Stimulated activated naive B cell treated with anti-CD40 and anti-IgM and Interleukin-4, amounts not matched to agents 10 μg/mL and 1 μg/mL and 100 μg/mL, for 72 hours (primary cell): Measurements from ENCODE around the gene SDC3.
A peak's percentile ranks its signal among the peaks of the same experiment; 100 is the strongest.
"Not testable (repeated sequence)": the region's sequence is repeated elsewhere in the genome, so short reads cannot be mapped to it uniquely, and the experiment has no call there.

Source experiments
- ATAC-seq, 2 donors: fragments of 150-1000 bp; cut with Tn5 transposase; replicated peaks; 2 replicates each; pipeline ENCODE4 v1.10.0; 2021; ENCODE audit warnings: moderate library complexity in 1 of 2
- DNase-seq: peaks from one replicate; pipeline ENCODE4 v3.0.0; 2021
- H3K27ac Mint-ChIP-seq: one replicate; pipeline ENCODE4 v1.8.0; 2022; ENCODE audit warnings: mild to moderate bottlenecking, mixed read lengths
- H3K27me3 Mint-ChIP-seq, 2 donors: one replicate each; pipeline ENCODE4 v1.8.0; 2022; ENCODE audit warnings: mixed read lengths in 2 of 2
- H3K36me3 Mint-ChIP-seq, 2 donors: one replicate each; pipeline ENCODE4 v1.8.0; 2022; ENCODE audit warnings: mixed read lengths in 2 of 2, mild to moderate bottlenecking in 1 of 2
- H3K4me1 Mint-ChIP-seq, 2 donors: one replicate each; pipeline ENCODE4 v1.8.0; 2022; ENCODE audit warnings: mixed read lengths in 2 of 2, mild to moderate bottlenecking in 1 of 2
- H3K4me3 Mint-ChIP-seq, 2 donors: one replicate each; pipeline ENCODE4 v1.8.0; 2022; ENCODE audit warnings: mild to moderate bottlenecking in 2 of 2, mixed read lengths in 2 of 2, moderate library complexity in 1 of 2
- H3K9me3 Mint-ChIP-seq, 2 donors: one replicate each; pipeline ENCODE4 v1.8.0; 2022; ENCODE audit warnings: mixed read lengths in 2 of 2, mild to moderate bottlenecking in 1 of 2

The SDC3 gene

DNA sequence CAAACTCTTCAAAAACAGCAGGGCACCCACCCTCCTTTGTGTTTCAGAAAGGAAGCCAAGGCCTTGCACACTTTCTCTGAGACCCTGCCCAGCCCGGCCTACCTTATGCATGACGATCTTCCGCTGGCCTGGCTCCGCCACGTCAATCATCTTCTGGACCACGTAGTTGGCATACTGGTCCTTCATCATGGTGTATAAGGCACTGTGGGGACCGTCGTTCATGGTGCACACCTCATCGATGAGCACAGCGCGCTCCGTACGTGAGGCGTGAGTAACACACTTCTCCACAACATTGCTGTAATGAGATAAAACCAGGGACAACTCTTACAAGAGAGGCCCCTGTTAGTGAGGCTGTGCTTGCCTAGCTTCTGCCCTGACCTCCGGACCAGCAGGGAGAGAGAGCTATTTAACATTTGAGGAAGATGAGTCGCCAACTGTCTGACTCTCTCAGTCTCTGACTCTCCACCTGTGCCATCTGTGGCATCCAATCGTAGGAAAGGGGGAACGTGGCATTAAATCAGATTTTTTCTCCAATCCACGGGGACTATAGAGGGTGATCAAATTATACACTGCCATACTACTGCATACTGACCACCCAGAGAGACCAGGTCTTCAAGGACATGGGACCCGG is 28.1 kb upstream of the SDC3 start:
- no peak overlapping the region for H3K4me3 Mint-ChIP-seq
- no peaks in the 10 kb centered on the region for H3K27me3 Mint-ChIP-seq
- no peak for DNase-seq
- peak overlapping the region; percentile 47 for H3K27ac Mint-ChIP-seq
- peaks cover 21 to 36% of the 10 kb centered on the region in 2 donors for H3K4me1 Mint-ChIP-seq
- no peak for ATAC-seq
- H3K36me3 Mint-ChIP-seq: peaks cover 40 to 58% of the 10 kb centered on the region in 2 donors
- H3K9me3 Mint-ChIP-seq: no peaks in the 10 kb centered on the region

DNA sequence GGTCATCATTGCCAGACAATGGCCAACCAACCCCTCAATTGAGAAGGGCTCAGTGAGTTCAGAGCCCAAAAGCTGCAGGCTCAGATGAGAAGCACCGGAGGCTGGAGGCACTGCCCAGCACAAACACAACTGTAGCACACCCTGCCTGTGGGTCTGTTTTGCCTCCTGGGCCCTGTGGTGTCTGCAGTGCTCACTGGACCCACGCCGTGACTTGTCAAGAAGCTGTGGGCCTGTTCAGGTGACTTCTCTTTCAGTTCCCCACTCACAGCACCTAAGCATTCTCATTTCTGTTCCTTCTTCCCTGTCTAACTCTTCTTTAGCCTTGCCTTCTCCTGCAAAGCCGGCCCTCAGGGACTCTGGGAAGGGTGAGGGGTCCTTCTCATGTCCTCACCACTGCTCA is 27.2 kb upstream of the SDC3 start:
- not testable (repeated sequence) for DNase-seq, H3K27ac Mint-ChIP-seq, H3K9me3 Mint-ChIP-seq, H3K4me3 Mint-ChIP-seq, H3K27me3 Mint-ChIP-seq
- H3K4me1 Mint-ChIP-seq: peaks cover 21 to 36% of the 10 kb centered on the region in 2 donors
- peaks cover 44 to 62% of the 10 kb centered on the region in 2 donors for H3K36me3 Mint-ChIP-seq
- peak; percentile 68 to 79 for ATAC-seq

DNA sequence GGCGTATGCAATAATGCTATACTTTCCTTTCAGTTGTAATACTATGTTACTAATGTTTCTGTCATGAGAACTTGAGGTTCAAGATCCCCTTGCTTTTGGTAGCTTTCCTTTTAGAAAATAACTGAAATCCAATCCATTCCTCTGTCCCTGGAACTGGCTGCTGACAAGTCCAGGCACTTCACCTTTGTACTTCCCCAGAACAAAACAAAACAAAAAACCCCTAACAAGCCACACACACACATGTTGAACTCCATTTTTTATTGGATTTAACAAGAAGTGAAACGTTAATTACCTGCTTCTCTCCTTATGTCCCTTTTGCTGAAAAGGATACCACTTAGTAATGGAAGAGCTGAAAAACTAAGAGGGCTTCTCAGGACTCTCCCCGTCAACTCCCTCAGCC is 26.1 kb upstream of the SDC3 start:
- Mint-ChIP-seq H3K36me3 (peaks cover 46 to 59% of the 10 kb centered on the region in 2 donors), H3K4me3 (peak overlapping the region in 1 of 2 donors; percentile 10)

DNA sequence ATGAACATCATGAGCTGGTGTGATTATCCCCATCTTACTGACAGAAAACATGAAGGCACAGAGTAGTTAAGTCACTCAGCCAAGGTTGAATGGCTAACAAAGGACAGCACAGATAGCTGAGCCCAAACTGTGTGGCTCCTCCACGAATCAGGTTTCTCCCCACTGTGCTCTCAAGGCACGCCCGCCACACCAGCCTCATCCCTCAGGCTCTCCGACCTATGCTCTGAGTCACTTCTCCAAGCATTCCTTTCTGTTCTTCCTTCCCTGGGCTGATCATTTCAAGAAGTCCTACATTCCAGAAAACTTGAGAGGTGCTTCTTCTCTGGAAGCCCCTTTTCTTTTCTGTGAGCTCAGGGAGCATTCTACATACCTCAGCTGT is 25.3 kb upstream of the SDC3 start:
- peak overlapping the region; percentile 81 for H3K27ac Mint-ChIP-seq
- H3K36me3 Mint-ChIP-seq: peaks cover 39 to 51% of the 10 kb centered on the region in 2 donors
- no peaks in the 10 kb centered on the region for H3K9me3 Mint-ChIP-seq
- no peak overlapping the region for H3K4me3 Mint-ChIP-seq
- H3K27me3 Mint-ChIP-seq: no peaks in the 10 kb centered on the region
- peaks cover 24 to 36% of the 10 kb centered on the region in 2 donors for H3K4me1 Mint-ChIP-seq
- ATAC-seq: no peak
- DNase-seq: no peak

More for the DNA sequence above, 26.1 kb upstream of the SDC3 start:
- Mint-ChIP-seq H3K4me1 (peaks cover 24 to 36% of the 10 kb centered on the region in 2 donors), H3K27ac (peak overlapping the region; percentile 37), H3K27me3 (no peaks in the 10 kb centered on the region), H3K9me3 (no peaks in the 10 kb centered on the region)
- ATAC-seq (no peak), DNase-seq (no peak)

DNA sequence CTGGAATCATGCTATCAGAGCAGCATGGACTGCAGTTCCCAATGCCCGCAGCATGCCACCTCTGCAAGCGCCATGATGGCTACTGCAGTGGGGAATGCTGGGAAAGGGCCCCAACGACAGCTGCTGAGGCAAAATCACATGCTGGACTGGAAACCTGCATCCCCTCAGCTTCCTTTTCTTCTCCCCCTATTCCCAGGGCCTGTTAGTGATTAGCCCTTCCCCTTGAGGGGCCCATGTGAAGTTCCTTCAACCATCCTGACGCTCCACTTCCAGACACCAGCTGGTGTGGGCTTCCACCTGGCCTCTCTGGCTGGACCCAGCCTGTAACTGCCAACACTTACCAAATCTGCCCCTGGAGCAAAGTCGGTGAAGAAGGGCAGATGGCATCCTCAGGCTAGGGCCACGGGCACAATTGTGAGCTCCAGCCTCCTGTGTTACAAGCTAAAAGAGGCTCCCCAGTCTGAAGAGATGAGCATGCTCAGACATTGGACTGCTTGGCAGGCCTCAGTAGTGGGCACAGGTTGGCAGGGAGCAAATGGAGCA is 22.1 kb upstream of the SDC3 start:
- peaks cover 24 to 36% of the 10 kb centered on the region in 2 donors for H3K36me3 Mint-ChIP-seq
- H3K27ac Mint-ChIP-seq: peak overlapping the region; percentile 68

DNA sequence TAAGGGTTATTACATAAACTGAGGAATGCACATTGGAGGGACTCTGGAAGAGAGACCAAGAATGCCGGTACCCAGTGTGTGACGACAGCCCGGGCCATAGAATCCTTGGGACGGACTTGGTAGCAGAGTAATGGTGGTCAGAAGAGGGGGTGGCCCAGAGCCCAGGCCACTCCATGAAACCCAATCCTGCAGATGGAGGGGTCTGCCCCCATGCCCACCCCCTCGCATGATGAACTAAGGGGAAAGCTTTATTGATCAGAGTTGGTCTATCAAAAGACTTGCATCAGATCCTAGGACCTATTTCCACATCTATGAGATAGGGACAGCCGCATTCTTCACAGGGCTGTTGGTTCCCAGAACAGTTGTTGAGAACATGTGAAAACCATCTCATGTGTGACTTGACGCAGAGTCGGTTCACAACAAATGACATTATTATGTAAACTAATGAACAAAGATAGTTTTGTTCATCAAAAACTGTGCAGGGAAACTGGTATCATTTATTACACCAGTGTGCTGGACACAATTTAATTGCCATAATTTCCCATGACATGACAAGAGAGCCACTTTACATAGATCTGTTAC is 21.5 kb upstream of the SDC3 start:
- H3K9me3 Mint-ChIP-seq: no peaks in the 10 kb centered on the region
- ATAC-seq (peak; percentile 11 to 26), DNase-seq (no peak)
- H3K27ac Mint-ChIP-seq: peak overlapping the region; percentile 84
- H3K36me3 Mint-ChIP-seq: peaks cover 20 to 30% of the 10 kb centered on the region in 2 donors
- H3K27me3 Mint-ChIP-seq: no peaks in the 10 kb centered on the region
- H3K4me1 Mint-ChIP-seq: peaks cover 11 to 20% of the 10 kb centered on the region in 2 donors
- no peak overlapping the region for H3K4me3 Mint-ChIP-seq

More for the DNA sequence above, 22.1 kb upstream of the SDC3 start:
- H3K27me3 Mint-ChIP-seq: no peaks in the 10 kb centered on the region
- peaks cover 15 to 24% of the 10 kb centered on the region in 2 donors for H3K4me1 Mint-ChIP-seq
- H3K4me3 Mint-ChIP-seq: no peak overlapping the region
- H3K9me3 Mint-ChIP-seq: no peaks in the 10 kb centered on the region
- ATAC-seq: no peak
- no peak for DNase-seq

DNA sequence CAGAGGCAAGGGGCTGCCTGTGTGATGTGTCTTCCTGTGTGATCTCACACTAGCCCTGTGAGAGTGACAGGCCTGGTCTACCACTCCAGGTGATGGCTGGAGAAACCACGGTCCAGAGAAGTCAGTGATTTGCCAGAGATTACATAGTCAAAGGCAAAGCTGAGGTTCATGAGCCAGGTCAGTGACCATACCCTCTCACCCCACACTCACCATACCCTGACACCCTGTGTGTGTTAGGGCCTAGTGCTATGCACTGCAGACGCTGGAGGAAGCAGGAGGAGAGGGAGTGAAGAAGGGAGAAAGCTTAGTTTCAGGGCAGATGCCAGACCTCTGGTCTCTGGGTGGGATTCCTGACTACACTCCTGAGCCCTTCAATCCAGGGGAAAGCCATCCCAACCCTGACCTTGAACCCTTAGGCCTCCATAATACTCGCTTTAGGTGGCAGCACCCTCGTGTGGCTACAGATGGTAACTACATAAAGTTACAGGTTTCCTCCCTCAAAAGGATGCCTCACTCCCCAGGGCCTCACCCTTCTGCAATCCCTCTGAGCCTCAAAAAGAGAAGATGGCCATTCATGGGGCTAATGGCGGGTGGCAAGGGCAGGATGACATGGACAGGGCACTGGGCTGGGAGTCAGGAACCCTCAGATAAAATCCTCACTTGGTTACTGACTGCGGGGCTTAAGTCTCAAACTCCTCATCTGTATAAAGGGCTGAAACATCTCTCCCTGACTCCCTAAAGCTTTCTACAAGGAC is 20.8 kb upstream of the SDC3 start:
- no peak overlapping the region for H3K4me3 Mint-ChIP-seq
- peak; percentile 74 to 77 for ATAC-seq

DNA sequence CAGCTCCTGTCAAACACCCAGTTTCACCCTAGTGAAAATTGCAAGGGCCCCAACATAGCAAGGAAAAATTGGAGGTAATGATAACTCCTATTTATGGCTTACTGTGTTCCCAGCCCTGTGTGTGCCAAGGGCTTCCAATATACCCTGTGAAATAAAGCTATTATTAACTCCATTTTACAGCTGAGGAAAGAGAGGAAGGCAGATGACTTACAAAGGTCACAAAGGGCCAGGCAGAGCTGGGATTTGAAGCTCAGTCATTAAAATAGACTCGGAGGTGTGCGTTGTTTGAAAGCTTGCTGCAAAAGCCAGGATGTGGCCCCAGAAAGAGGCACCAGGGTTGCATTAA is 20.2 kb upstream of the SDC3 start:
- Mint-ChIP-seq H3K27me3 (no peaks in the 10 kb centered on the region), H3K4me1 (peaks cover 2 to 8% of the 10 kb centered on the region in 2 donors), H3K9me3 (no peaks in the 10 kb centered on the region), H3K27ac (no peak overlapping the region), H3K36me3 (peaks cover 8 to 18% of the 10 kb centered on the region in 2 donors), H3K4me3 (no peak overlapping the region)
- DNase-seq: no peak
- ATAC-seq: no peak

More for the DNA sequence above, 20.8 kb upstream of the SDC3 start:
- Mint-ChIP-seq H3K36me3 (peaks cover 14 to 23% of the 10 kb centered on the region in 2 donors), H3K27me3 (no peaks in the 10 kb centered on the region), H3K4me1 (peaks cover 5 to 13% of the 10 kb centered on the region in 2 donors), H3K9me3 (no peaks in the 10 kb centered on the region), H3K27ac (peak overlapping the region; percentile 84)
- peak; percentile 38 for DNase-seq

DNA sequence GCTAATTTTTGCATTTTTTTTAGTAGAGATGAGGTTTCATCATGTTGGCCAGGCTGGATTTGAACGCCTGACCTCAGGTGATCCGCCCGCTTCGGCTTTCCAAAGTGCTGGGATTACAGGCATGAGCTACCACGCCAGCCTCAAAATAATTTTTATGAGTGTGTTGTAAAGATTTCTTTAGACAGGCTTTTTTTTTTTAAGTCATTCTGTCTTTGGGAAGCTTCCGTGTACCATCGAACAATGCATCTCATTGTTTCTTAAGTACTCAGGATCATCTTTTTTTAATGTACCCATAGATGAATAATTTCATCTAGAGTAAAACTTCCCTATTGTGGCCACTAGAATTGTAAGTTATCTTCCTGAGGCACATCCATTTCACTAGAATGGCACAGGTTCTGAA is 19.6 kb upstream of the SDC3 start:
- Mint-ChIP-seq H3K4me3 (no peak overlapping the region), H3K27me3 (no peaks in the 10 kb centered on the region), H3K36me3 (peaks cover 8 to 12% of the 10 kb centered on the region in 2 donors), H3K27ac (no peak overlapping the region), H3K9me3 (no peaks in the 10 kb centered on the region), H3K4me1 (peaks cover 2 to 3% of the 10 kb centered on the region in 2 donors)
- DNase-seq (no peak), ATAC-seq (no peak)

DNA sequence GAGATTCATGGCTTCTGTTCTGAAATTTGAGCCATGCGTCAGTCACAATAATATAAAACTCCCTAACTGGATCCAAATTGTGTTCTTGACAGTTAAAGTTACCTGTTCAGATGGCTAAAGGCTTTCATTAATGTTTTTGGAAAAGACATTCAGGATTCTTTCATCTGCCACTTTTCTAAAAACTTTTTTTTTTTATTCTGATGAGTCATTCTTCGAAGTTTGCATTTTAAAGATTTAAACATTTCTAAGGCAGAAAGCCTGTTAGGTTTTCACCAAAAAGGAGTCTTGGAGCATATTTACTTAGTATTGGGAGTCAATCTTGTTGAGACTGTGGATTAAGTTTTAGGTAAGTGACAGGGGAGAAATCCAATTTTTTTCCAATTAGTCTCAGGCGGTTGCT is 18.9 kb upstream of the SDC3 start:
- H3K4me3 Mint-ChIP-seq: no peak overlapping the region
- H3K9me3 Mint-ChIP-seq: no peaks in the 10 kb centered on the region
- H3K4me1 Mint-ChIP-seq: peaks cover 0 to 2% of the 10 kb centered on the region in 2 donors
- H3K27ac Mint-ChIP-seq: no peak overlapping the region
- DNase-seq (no peak), ATAC-seq (no peak)
- no peaks in the 10 kb centered on the region for H3K27me3 Mint-ChIP-seq
- peaks cover 6 to 7% of the 10 kb centered on the region in 2 donors for H3K36me3 Mint-ChIP-seq

DNA sequence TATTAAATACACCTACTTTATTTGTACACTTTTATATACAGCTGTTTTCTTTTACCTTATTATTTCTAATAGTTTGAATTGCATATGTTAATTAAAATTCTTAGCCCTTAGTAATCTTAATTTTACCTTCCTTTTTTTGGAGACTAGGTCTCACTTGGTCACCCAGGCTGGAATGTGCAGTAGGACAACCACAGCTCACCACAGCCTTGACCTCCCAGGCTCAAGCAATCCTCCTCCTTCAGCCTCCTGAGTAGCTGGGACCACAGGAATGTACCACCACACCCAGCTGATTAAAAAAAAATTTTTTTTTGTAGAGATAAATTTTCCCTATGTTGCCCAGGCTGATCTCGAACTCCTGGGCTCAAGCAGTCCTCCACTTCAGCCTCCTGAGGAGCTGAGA is 15.0 kb upstream of the SDC3 start:
- Mint-ChIP-seq H3K9me3 (no peaks in the 10 kb centered on the region), H3K4me3 (no peak overlapping the region), H3K27ac (no peak overlapping the region), H3K27me3 (peaks cover 0 to 7% of the 10 kb centered on the region in 2 donors), H3K4me1 (no peaks in the 10 kb centered on the region), H3K36me3 (no peaks in the 10 kb centered on the region)
- DNase-seq: no peak
- ATAC-seq: no peak

DNA sequence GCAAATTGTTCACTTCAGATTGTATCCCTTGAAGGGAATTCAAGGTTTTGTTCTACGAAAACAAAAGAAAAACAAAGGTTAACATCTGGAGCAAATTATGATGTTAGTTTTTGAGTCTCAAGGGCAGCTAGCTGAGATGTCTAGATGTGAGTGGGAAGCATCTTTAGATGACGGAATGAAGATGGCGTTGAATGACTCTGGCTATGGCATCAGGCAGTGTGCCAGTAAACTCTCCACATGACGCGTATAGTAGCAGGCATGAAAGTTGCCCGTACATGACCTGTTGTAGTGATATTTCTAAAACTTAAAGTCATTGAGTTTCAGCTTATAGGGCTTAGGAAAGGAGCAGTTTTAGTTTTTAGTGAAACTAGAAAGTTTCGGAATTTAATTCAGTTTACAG is 12.3 kb upstream of the SDC3 start:
- no peaks in the 10 kb centered on the region for H3K9me3 Mint-ChIP-seq
- no peak for DNase-seq
- H3K27me3 Mint-ChIP-seq: peaks cover 0 to 7% of the 10 kb centered on the region in 2 donors
- no peak overlapping the region for H3K4me3 Mint-ChIP-seq
- no peaks in the 10 kb centered on the region for H3K36me3 Mint-ChIP-seq
- H3K27ac Mint-ChIP-seq: no peak overlapping the region
- no peak for ATAC-seq
- H3K4me1 Mint-ChIP-seq: no peaks in the 10 kb centered on the region

DNA sequence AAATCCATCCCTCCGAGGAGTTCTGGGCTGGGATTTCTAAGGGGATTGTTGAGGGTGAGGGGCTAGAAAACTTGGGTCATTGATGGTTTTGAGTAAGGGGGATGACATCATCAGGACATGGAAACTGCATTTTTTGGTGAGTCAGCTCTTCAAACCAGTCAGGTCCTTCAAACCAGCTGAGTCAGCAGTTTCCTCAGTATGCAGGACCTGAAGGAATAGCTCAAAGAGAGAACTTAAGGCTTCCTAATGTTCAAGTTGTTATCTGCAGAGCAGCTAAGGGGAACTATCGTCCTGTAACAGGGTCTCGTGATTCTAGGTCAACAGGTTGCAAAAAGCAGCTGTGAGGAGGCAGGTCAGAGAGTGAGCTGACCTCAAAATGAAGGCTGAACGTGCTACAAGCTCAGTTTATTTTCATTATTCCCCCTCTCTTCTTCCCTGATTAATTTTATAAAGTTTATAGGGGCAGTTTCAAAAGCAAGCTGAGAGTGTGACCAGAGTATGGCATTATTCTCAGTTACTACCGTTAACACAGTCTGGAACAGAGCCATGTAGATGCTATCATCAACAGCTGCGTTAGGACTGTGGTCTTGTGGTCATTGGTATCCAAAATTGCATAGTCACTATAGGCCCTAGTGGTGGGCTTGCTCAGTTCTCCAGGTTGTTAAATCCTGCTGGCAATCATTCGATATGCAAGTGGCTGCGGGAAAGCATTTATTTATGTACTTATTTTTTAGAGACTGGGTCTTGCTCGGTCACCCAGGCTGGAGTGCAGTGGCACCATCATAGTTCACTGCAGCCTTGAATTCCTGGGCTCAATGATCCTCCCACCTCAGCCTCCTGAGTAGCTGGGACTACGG is 10.7 kb upstream of the SDC3 start:
- no peak for DNase-seq
- Mint-ChIP-seq H3K9me3 (no peaks in the 10 kb centered on the region), H3K4me1 (no peaks in the 10 kb centered on the region), H3K36me3 (no peaks in the 10 kb centered on the region), H3K4me3 (no peak overlapping the region), H3K27me3 (peaks cover 3 to 7% of the 10 kb centered on the region in 2 donors), H3K27ac (no peak overlapping the region)
- ATAC-seq: peak in 1 of 2 donors; percentile 45

DNA sequence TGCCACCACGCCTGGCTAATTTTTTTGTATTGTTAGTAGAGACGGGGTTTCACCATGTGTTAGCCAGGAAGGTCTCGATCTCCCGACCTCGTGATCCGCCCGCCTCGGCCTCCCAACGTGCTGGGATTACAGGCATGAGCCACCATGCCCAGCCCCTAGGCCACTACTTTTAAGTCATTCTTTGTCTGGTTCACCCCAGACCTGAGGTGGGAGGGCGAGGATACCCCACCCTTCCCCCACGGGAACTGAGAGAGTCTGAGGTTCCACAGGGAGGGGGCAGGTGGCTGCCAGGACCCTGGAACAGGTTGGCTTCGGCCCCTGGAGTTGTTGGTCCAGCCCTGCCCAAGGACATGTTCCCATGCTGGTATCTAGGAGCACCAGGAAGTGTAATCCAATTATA is 7.7 kb upstream of the SDC3 start:
- no peak overlapping the region for H3K27ac Mint-ChIP-seq
- H3K9me3 Mint-ChIP-seq: no peaks in the 10 kb centered on the region
- peaks cover 7 to 33% of the 10 kb centered on the region in 2 donors for H3K27me3 Mint-ChIP-seq

More for the DNA sequence above, 7.7 kb upstream of the SDC3 start:
- H3K36me3 Mint-ChIP-seq: no peaks in the 10 kb centered on the region
- peaks cover 4 to 13% of the 10 kb centered on the region in 2 donors for H3K4me1 Mint-ChIP-seq
- ATAC-seq: no peak
- no peak for DNase-seq
- H3K4me3 Mint-ChIP-seq: no peak overlapping the region
